ENCODE measurements around the gene TYW5. TPM values are rescaled to one million over a fixed set of nuclear protein-coding genes. Genes with fewer than 3 reads are reported as not detected.

TYW5 gene

Small RNA genes lying within 50 kb of the gene (small RNA-seq; reads per million reads assigned to genes)
- not detected for gene RN7SL717P (ENCODE audit: insufficient read depth)

All from neuronal stem cell (in vitro differentiated cells).